HG03342 (cell line): Measurements from ENCODE around the gene TAF11L9.
"Not testable (repeated sequence)": the region's sequence is repeated elsewhere in the genome, so short reads cannot be mapped to it uniquely, and the experiment has no call there.

ENCODE experiments used
- ATAC-seq: cut with Tn5 transposase; IDR thresholded peaks from one replicate; pipeline ENCODE4 v1.9.1; 2021; ENCODE audit warnings: mild to moderate bottlenecking, moderate library complexity; ENCODE audit not compliant: unreplicated experiment

TAF11L9 gene

DNA sequence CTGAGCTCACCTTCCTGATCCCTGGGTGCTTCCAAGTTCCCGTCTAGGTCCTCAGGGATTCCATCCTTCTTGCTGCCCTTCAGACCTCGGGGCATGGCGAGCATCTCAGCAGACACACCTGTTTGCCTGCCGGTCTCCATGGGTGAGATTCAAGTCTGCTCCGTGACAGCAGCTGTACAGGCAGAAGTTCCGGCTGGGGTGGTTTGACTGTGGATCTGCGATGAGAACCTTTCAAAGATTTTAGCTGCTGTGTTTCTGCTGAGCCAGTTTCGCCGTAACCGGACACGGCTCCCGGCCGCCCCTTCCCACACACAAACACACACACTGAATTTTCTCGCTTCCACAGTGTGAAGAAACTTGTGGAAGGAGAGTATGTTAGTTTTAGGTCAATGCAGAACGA is at the start of gene TAF11L9:
Gene TAF11L9 (minus strand): TSS at position 140 of the 400 bp plus-strand sequence.
- ATAC-seq: not testable (repeated sequence)

DNA sequence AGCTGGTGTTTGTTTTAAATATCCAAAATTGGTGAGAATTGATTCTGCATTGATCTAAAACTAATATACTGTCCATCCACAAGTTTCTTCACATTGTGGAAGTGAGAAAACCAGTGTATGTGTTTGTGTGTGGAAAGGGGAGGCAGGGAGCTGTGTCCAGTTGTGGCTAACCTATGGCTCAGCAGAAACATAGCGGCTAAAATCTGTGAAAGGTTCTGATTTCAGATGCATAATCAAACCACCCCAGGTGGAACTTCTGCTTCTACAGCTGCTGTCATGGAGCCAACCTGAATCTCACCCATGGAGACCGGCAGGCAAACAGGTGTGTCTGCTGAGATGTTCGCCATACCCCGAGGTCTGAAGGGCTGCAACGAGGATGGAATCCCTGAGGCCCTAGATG is 40.0 kb upstream of the TAF11L9 start, which contains the start of gene TAF11L14:
Gene TAF11L14 (plus strand): TSS at position 301 of the 400 bp plus-strand sequence.
- ATAC-seq: no peak

DNA sequence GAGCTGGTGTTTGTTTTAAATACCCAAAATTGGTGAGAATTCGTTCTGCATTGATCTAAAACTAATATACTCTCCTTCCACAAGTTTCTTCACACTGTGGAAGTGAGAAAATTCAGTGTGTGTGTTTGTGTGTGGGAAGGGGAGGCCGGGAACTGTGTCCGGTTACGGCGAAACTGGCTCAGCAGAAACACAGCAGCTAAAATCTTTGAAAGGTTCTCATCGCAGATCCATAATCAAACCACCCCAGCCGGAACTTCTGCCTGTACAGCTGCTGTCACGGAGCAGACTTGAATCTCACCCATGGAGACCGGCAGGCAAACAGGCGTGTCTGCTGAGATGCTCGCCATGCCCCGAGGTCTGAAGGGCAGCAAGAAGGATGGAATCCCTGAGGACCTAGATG is 37.6 kb upstream of the TAF11L9 start, which contains the start of gene TAF11L13:
Gene TAF11L13 (plus strand): TSS at position 301 of the 400 bp plus-strand sequence.
- not testable (repeated sequence) for ATAC-seq

DNA sequence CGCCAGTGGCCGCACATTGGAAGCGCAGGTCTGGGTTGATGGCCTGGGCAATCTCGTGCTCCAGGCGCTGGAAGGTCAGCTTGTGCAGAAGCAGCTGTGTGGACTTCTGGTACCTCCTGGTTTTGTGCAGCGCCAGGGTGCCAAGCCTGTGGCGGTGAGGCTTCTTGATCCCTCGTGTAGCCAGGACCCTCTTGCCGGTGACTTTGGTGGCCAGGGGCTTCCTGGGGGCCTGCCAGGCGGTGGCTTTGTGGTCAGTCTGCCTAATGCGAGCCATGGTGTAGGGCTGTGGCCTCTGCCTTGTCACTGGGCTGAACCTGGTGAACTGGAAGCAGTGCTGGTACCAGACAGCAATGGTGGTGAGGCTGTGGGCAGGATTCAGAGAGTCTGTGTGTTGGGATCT is 31.5 kb upstream of the TAF11L9 start:
- no peak for ATAC-seq

DNA sequence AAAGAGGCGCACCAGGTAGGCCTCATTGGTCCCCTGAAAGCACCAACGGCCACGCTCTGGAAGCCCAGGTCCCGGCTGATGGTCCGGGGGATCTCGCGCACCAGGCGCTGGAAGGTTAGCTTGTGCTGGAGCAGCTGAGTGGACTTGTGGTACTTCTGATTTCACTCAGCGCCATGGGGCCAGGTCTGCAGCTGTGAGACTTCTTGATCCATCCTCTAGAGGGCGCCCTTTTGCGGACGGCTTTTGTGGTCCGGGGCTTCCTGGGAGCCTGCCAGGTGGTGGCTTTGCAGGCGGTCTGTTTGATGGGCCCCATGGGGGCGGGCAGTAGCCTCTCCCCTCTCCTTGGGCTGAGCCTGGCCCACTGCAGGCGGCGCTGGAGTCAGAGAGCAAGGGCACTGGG is 26.4 kb upstream of the TAF11L9 start:
- no peak for ATAC-seq

DNA sequence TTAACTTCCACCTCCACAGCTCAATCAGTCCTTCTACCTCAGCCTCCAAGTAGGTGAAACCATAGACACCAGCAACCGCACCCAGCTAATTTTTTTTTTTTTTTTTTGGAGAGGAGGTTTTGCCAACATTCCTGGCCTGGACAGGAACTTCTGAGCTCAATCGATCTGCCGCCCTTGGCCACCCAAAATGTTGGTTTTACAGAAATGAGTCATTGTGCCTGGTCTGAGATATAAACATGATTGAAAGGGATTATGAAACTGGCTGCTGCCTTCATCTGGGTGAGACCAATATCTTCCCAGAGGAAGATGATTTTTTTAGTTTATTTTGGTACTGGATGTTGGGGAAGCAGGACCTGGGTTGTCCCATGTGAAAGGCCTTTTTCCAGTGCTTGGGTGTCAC is 25.2 kb upstream of the TAF11L9 start:
- no peak for ATAC-seq

DNA sequence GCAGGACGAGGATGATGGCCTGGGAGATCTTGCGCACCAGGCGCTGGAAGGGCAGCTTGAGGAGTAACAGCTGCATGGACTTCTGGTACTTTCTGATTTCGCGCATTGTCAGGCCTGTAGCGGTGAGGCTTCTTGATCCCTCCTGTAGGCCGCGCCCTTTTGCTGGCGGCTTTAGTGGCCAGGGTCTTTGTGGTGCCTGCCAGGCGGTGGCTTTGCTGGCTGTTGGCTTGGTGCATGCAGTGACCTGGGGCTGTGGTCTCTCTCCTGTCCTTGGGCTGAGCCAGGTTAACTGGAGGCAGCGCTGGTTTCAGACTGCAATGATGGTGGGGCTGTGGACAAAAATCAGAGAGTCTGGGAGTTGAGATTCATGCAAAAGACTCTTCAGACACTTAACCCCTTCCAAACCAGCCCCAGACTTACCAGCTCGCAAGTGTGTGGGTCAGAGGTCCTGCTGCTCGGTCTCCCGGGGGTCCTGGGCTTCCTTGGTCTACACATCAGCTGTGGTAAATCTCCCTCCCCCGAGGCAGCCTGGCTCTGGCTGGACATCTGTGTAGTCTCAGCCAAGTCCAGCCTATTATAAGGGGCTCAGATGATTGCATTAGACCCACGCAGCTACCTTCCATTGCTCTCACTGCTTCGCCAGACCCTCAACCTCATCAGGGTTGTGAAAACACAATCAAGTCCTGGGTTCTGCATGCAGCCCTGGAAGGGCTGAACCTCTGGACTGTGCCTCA is 20.8 kb upstream of the TAF11L9 start:
- ATAC-seq: no peak

DNA sequence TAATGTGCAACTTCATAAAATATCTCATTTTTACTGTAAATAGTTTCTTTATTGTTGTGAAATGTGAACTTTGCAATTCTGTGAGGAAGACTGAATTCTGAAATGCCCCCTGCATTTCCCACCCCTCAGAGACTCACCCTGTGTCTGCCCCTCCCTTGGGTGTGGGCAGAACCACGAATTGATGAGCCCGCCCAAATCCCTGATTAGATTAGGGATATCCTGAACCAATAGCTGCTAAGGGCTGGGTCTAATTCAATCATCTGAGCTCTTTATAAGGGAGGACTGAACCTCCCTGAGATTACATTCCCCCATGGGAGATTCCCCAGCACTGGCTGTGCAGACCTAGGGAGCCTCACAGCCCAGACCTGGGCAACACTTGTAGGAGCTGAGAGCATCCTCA is 15.9 kb upstream of the TAF11L9 start, which contains the start of gene TAF11L12:
Gene TAF11L12 (plus strand): TSS at position 301 of the 400 bp plus-strand sequence.
- not testable (repeated sequence) for ATAC-seq

DNA sequence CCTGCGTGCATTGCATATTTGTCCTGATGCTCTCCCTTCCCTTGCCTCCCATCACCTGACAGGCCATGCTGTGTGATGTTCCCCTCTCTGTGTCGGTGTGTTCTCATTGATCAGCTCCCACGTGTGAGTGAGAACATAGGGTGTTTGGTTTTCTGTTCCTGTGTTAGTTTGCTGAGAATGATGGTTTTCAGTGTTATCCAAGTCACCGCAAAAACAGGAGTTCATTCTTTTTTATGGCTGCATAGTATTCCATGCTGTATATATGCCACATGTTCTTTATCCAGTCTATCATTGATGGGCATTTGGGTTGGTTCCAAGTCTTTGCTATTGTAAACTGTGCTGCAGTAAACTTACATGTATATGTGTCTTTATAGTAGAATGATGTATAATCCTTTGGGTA is 13.3 kb upstream of the TAF11L9 start:
- not testable (repeated sequence) for ATAC-seq

DNA sequence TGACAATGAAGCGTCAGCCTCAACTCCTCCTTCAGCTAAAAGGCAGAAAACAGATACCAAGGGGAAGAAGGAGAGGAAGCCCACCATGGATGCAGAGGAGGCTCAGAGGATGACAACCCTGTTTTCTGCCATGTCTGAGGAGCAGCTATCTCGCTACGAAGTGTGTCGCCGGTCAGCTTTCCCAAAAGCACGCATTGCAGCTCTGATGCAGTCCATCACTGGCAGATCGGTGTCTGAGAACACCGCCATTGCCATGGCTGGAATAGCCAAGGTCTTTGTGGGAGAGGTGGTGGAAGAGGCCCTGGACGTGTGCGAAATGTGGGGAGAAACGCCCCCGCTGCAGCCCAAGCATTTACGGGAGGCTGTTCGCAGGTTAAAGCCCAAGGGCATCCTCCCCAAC is 10.8 kb upstream of the TAF11L9 start:
- no peak for ATAC-seq

DNA sequence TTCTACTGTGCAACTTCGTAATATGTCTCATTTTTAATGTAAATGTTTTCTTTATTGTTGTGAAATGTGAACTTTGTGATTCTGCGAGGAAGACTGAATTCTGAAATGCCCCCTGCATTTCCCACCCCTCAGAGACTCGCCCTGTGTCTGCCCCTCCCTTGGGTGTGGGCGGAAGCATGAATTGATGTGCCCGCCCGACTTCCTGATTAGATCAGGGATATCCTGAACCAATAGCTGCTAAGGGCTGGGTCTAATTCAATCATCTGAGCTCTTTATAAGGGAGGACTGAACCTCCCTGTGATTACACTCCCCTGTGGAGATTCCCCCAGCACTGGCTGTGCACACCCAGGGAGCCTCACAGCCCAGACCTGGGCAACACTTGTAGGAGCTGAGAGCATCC is 9.7 kb upstream of the TAF11L9 start, which contains the start of gene TAF11L11:
Gene TAF11L11 (plus strand): TSS at position 304 of the 400 bp plus-strand sequence.
- ATAC-seq: not testable (repeated sequence)

DNA sequence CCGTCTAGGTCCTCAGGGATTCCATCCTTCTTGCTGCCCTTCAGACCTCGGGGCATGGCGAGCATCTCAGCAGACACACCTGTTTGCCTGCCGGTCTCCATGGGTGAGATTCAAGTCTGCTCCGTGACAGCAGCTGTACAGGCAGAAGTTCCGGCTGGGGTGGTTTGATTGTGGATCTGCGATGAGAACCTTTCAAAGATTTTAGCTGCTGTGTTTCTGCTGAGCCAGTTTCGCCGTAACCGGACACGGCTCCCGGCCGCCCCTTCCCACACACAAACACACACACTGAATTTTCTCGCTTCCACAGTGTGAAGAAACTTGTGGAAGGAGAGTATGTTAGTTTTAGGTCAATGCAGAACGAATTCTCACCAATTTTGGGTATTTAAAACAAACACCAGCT is 3.5 kb upstream of the TAF11L9 start, which contains the start of gene TAF11L10:
Gene TAF11L10 (minus strand): TSS at position 101 of the 400 bp plus-strand sequence.
- ATAC-seq: not testable (repeated sequence)

DNA sequence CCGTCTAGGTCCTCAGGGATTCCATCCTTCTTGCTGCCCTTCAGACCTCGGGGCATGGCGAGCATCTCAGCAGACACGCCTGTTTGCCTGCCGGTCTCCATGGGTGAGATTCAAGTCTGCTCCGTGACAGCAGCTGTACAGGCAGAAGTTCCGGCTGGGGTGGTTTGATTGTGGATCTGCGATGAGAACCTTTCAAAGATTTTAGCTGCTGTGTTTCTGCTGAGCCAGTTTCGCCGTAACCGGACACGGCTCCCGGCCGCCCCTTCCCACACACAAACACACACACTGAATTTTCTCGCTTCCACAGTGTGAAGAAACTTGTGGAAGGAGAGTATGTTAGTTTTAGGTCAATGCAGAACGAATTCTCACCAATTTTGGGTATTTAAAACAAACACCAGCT is 3.3 kb downstream of the TAF11L9 start, which contains the start of gene TAF11L8:
Gene TAF11L8 (minus strand): TSS at position 101 of the 400 bp plus-strand sequence.
- not testable (repeated sequence) for ATAC-seq

DNA sequence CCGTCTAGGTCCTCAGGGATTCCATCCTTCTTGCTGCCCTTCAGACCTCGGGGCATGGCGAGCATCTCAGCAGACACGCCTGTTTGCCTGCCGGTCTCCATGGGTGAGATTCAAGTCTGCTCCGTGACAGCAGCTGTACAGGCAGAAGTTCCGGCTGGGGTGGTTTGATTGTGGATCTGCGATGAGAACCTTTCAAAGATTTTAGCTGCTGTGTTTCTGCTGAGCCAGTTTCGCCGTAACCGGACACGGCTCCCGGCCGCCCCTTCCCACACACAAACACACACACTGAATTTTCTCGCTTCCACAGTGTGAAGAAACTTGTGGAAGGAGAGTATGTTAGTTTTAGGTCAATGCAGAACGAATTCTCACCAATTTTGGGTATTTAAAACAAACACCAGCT is 8.5 kb downstream of the TAF11L9 start, which contains the start of gene TAF11L7:
Gene TAF11L7 (minus strand): TSS at position 101 of the 400 bp plus-strand sequence.
- not testable (repeated sequence) for ATAC-seq
